T-cell (primary cell): ENCODE data around the gene SPSB1. TPM values are rescaled to one million over a fixed set of nuclear protein-coding genes. Genes with fewer than 3 reads are reported as not detected.
"Not testable (repeated sequence)": the region's sequence is repeated elsewhere in the genome, so short reads cannot be mapped to it uniquely, and the experiment has no call there.

Source experiments
- ATAC-seq, 4 experiments: fragments of 200-7000 bp in 3 of 4; fragments of 150-1000 bp in 1 of 4; cut with Tn5 transposase; replicated peaks in 1 of 4; 1 replicate in 3 of 4; 2 replicates in 1 of 4; pipeline ENCODE4 v1.10.0; 2021; ENCODE audit warnings: moderate library complexity in 3 of 4, mild to moderate bottlenecking in 2 of 4, moderate number of reproducible peaks in 1 of 4
- CTCF ChIA-PET, 2 donors: fragments of 300-600 bp; sonication (Branson Sonifier 250); formaldehyde crosslinking; loops; one replicate each; lab custom pipeline; 2022; ENCODE audit warnings: antibody characterized with exemption in 2 of 2; lab: Charles Lee
- POLR2A ChIA-PET, 2 donors: fragments of 300-600 bp; sonication (Branson Sonifier 250); formaldehyde crosslinking; loops; one replicate each; lab custom pipeline; 2022; ENCODE audit warnings: antibody characterized with exemption in 2 of 2; lab: Charles Lee
- DNase-seq, 35 experiments: peaks; one replicate each; pipeline versions ENCODE4 v3.0.0 to v3.0.0-alpha.2; 2013 to 2023
- H3K27ac ChIP-seq: one replicate; pipeline ENCODE4 v1.5.1; 2013; ENCODE audit warnings: low read length
- H3K27me3 ChIP-seq, 2 experiments: replicated peaks in 1 of 2; 1 replicate in 1 of 2; 2 replicates in 1 of 2; pipeline versions ENCODE4 v1.6.1 to v1.7.0; 2013; ENCODE audit warnings: low read length in 1 of 2, mixed read lengths in 1 of 2; ENCODE audit not compliant: control insufficient read depth in 2 of 2, insufficient read depth in 2 of 2; ENCODE audit errors: extremely low read depth in 1 of 2
- H3K36me3 ChIP-seq, 2 donors: 1 replicate in 1 of 2; 2 replicates in 1 of 2; pipeline versions ENCODE4 v1.6.1 to v1.7.0; 2013; ENCODE audit warnings: low read length in 1 of 2; ENCODE audit not compliant: control insufficient read depth in 2 of 2, insufficient read depth in 1 of 2; ENCODE audit errors: extremely low read depth in 1 of 2
- H3K4me1 ChIP-seq, 2 experiments: 1 replicate in 1 of 2; 2 replicates in 1 of 2; pipeline versions ENCODE4 v1.6.1 to v1.7.0; 2013; ENCODE audit warnings: low read length in 2 of 2, mixed read lengths in 1 of 2; ENCODE audit not compliant: insufficient read depth in 2 of 2, control insufficient read depth in 1 of 2; ENCODE audit errors: extremely low read depth in 1 of 2
- H3K4me3 ChIP-seq, 2 donors: 1 replicate in 1 of 2; 2 replicates in 1 of 2; pipeline versions ENCODE4 v1.5.1 to v1.7.0; 2013; ENCODE audit warnings: mild to moderate bottlenecking in 2 of 2, low read length in 1 of 2, moderate library complexity in 1 of 2; ENCODE audit not compliant: control insufficient read depth in 1 of 2; ENCODE audit errors: extremely low read depth in 1 of 2
- H3K9me3 ChIP-seq: 2 replicates; pipeline ENCODE4 v1.7.0; 2013
- H3K27ac Mint-ChIP-seq, 2 donors: one replicate each; pipeline ENCODE4 v1.8.0; 2020 to 2021; ENCODE audit warnings: mild to moderate bottlenecking in 2 of 2, mixed read lengths in 2 of 2
- H3K27me3 Mint-ChIP-seq, 2 donors: one replicate each; pipeline ENCODE4 v1.8.0; 2021 to 2022; ENCODE audit warnings: mixed read lengths in 2 of 2
- H3K36me3 Mint-ChIP-seq: one replicate; pipeline ENCODE4 v1.8.0; 2021; ENCODE audit warnings: mixed read lengths
- H3K4me1 Mint-ChIP-seq, 3 donors: one replicate each; pipeline ENCODE4 v1.8.0; 2020 to 2022; ENCODE audit warnings: mixed read lengths in 3 of 3, mild to moderate bottlenecking in 1 of 3
- H3K4me3 Mint-ChIP-seq, 3 donors: one replicate each; pipeline ENCODE4 v1.8.0; 2020 to 2022; ENCODE audit warnings: mild to moderate bottlenecking in 3 of 3, mixed read lengths in 3 of 3, moderate library complexity in 3 of 3
- H3K9me3 Mint-ChIP-seq, 3 donors: one replicate each; pipeline ENCODE4 v1.8.0; 2020 to 2022; ENCODE audit warnings: mixed read lengths in 3 of 3
- WGBS: methylation state at CpG from one replicate; pipeline ENCODE4 v1.1.5; 2013; ENCODE audit warnings: missing lambda C conversion rate; ENCODE audit not compliant: insufficient coverage; 5-methylcytosine and 5-hydroxymethylcytosine counted together
- total RNA-seq, 35 experiments: library from RNA in 6 of 35; stranded (reverse) in 6 of 35; fragments of 120-200 nt in 1 of 35; gene quantifications; one replicate each; pipeline versions ENCODE4 v1.2.1 to v1.2.4 and lab custom pipeline; 2013 to 2026

SPSB1 gene
- total RNA-seq, 5 donors from 2014 or later (not counting 1 experiment from before 2014, with no cell fraction given): 3.1 to 6.4 (median 5.4) TPM

- Mint-ChIP-seq H3K4me1 (peaks cover 0 to 17% (median 0%) of the 10 kb centered on the region in 3 donors), H3K9me3 (no peaks in the 10 kb centered on the region), H3K36me3 (no peaks in the 10 kb centered on the region), H3K27me3 (no peaks in the 10 kb centered on the region), H3K4me3 (no peak overlapping the region), H3K27ac (no peak overlapping the region)
- no peak overlapping the region for H3K4me3 ChIP-seq
- no peak overlapping the region for H3K27ac ChIP-seq
- H3K36me3 ChIP-seq: no peaks in the 10 kb centered on the region
- POLR2A ChIA-PET: no interaction called here
- DNase-seq: no peak
- no peaks in the 10 kb centered on the region for H3K9me3 ChIP-seq
- CTCF ChIA-PET: no interaction called here
- no peaks in the 10 kb centered on the region for H3K4me1 ChIP-seq
- no peak for ATAC-seq
- 94% methylated on average over 4 of the region's 4 CpGs for WGBS
- peaks cover 0 to 9% of the 10 kb centered on the region in 2 experiments for H3K27me3 ChIP-seq
These were observed 86.1 kb downstream of the SPSB1 start for GRCh38 chr1:9378801-9379200.

GRCh38 chr1:9380711-9381110 is 88.0 kb downstream of the SPSB1 start:
- no peak overlapping the region for H3K4me3 ChIP-seq
- ATAC-seq: no peak
- H3K4me3 Mint-ChIP-seq: no peak overlapping the region

GRCh38 chr1:9382643-9383491 is 90.2 kb downstream of the SPSB1 start:
- Histone ChIP-seq H3K4me1 (no peaks in the 10 kb centered on the region), H3K4me3 (no peak overlapping the region), H3K36me3 (no peaks in the 10 kb centered on the region), H3K27me3 (peaks cover 0 to 26% of the 10 kb centered on the region in 2 experiments), H3K27ac (no peak overlapping the region), H3K9me3 (no peaks in the 10 kb centered on the region)
- Mint-ChIP-seq H3K27me3 (peaks cover 0 to 2% of the 10 kb centered on the region in 2 donors), H3K9me3 (no peaks in the 10 kb centered on the region), H3K4me1 (peaks cover 0 to 11% (median 0%) of the 10 kb centered on the region in 3 donors), H3K4me3 (no peak overlapping the region), H3K27ac (no peak overlapping the region), H3K36me3 (no peaks in the 10 kb centered on the region)
- POLR2A ChIA-PET: no interaction called here
- DNase-seq: no peak
- CTCF ChIA-PET: interaction anchor here in 1 of 2 donors (0.6 kb wide), 1 partner anchor 1162 kb away, joined by 4 read pairs; no protein-coding TSS in a partner anchor
- no peak for ATAC-seq
- 86% methylated on average over 18 of the region's 20 CpGs for WGBS

More at GRCh38 chr1:9380711-9381110, 88.0 kb downstream of the SPSB1 start:
- Histone ChIP-seq H3K27ac (no peak overlapping the region), H3K36me3 (no peaks in the 10 kb centered on the region), H3K4me1 (no peaks in the 10 kb centered on the region), H3K27me3 (peaks cover 0 to 16% of the 10 kb centered on the region in 2 experiments), H3K9me3 (no peaks in the 10 kb centered on the region)
- Mint-ChIP-seq H3K4me1 (peaks cover 0 to 11% (median 0%) of the 10 kb centered on the region in 3 donors), H3K27me3 (no peaks in the 10 kb centered on the region), H3K36me3 (no peaks in the 10 kb centered on the region), H3K27ac (no peak overlapping the region), H3K9me3 (no peaks in the 10 kb centered on the region)
- WGBS: 95% methylated on average over 6 of the region's 6 CpGs
- CTCF ChIA-PET: interaction anchor here in 1 of 2 donors (0.6 kb wide), 1 partner anchor 111 kb away, joined by 3 read pairs; no protein-coding TSS in a partner anchor
- DNase-seq: no peak
- POLR2A ChIA-PET: no interaction called here

GRCh38 chr1:9384128-9384527 is 91.4 kb downstream of the SPSB1 start:
- Histone ChIP-seq H3K36me3 (no peaks in the 10 kb centered on the region), H3K4me1 (no peaks in the 10 kb centered on the region), H3K4me3 (no peak overlapping the region), H3K9me3 (no peaks in the 10 kb centered on the region), H3K27ac (no peak overlapping the region), H3K27me3 (peaks cover 0 to 33% of the 10 kb centered on the region in 2 experiments)
- H3K27me3 Mint-ChIP-seq: peaks cover 0 to 2% of the 10 kb centered on the region in 2 donors
- CTCF ChIA-PET: no interaction called here
- H3K9me3 Mint-ChIP-seq: no peaks in the 10 kb centered on the region
- no peaks in the 10 kb centered on the region for H3K36me3 Mint-ChIP-seq
- POLR2A ChIA-PET: no interaction called here
- DNase-seq: no peak
- no peak overlapping the region for H3K27ac Mint-ChIP-seq
- ATAC-seq: no peak
- H3K4me3 Mint-ChIP-seq: no peak overlapping the region
- 72% methylated on average over 7 of the region's 7 CpGs for WGBS
- H3K4me1 Mint-ChIP-seq: peaks cover 0 to 11% (median 0%) of the 10 kb centered on the region in 3 donors

GRCh38 chr1:9384751-9385245 is 92.1 kb downstream of the SPSB1 start:
- Mint-ChIP-seq H3K27me3 (peaks cover 0 to 6% of the 10 kb centered on the region in 2 donors), H3K9me3 (no peaks in the 10 kb centered on the region), H3K27ac (no peak overlapping the region), H3K36me3 (no peaks in the 10 kb centered on the region), H3K4me1 (peaks cover 4% of the 10 kb centered on the region in 3 donors), H3K4me3 (no peak overlapping the region)
- Histone ChIP-seq H3K9me3 (no peaks in the 10 kb centered on the region), H3K4me1 (no peaks in the 10 kb centered on the region), H3K36me3 (no peaks in the 10 kb centered on the region), H3K4me3 (no peak overlapping the region), H3K27ac (no peak overlapping the region), H3K27me3 (peaks cover 0 to 33% of the 10 kb centered on the region in 2 experiments)
- CTCF ChIA-PET: no interaction called here
- DNase-seq: no peak
- WGBS: 93% methylated on average over 18 of the region's 18 CpGs
- no peak for ATAC-seq
- POLR2A ChIA-PET: no interaction called here

GRCh38 chr1:9385392-9385791 is 92.7 kb downstream of the SPSB1 start:
- POLR2A ChIA-PET: not testable (repeated sequence)

More at GRCh38 chr1:9385392-9385791, 92.7 kb downstream of the SPSB1 start:
- H3K4me3 Mint-ChIP-seq, H3K36me3 Mint-ChIP-seq, H3K9me3 Mint-ChIP-seq, H3K27me3 Mint-ChIP-seq, H3K9me3 ChIP-seq, H3K4me1 Mint-ChIP-seq, H3K4me3 ChIP-seq, H3K36me3 ChIP-seq, H3K27ac Mint-ChIP-seq, DNase-seq, H3K27ac ChIP-seq, ATAC-seq, CTCF ChIA-PET, H3K4me1 ChIP-seq: not testable (repeated sequence)
- 79% methylated on average over 7 of the region's 10 CpGs for WGBS
- peaks cover 0 to 33% of the 10 kb centered on the region in 2 experiments for H3K27me3 ChIP-seq
